HL-60 (cell line): Measurements from ENCODE around the gene BCAS4.

Experiments
- DNase-seq, 2 experiments: peaks; one replicate each; pipeline ENCODE4 v3.0.0-alpha.2; 2010 to 2020; ENCODE audit warnings: low read depth in 1 of 2, low spot score in 1 of 2
- H3K27ac ChIP-seq: fragments of 250-450 bp; sonication (Bioruptor Pico); replicated peaks from 2 replicates; pipeline ENCODE4 v1.5.1; 2020; ENCODE audit warnings: mild to moderate bottlenecking, moderate library complexity
- H3K27me3 ChIP-seq: fragments of 250-450 bp; sonication (Bioruptor Pico); 2 replicates; pipeline ENCODE4 v1.5.1; 2021; ENCODE audit warnings: mild to moderate bottlenecking, moderate library complexity; ENCODE audit not compliant: insufficient read depth, poor library complexity, severe bottlenecking
- H3K4me3 ChIP-seq: replicated peaks from 2 replicates; pipeline ENCODE4 v1.5.1; 2011; ENCODE audit warnings: mild to moderate bottlenecking, control low read depth, low read length; ENCODE audit not compliant: insufficient read depth
- CTCF ChIP-seq: IDR thresholded peaks from one replicate; pipeline ENCODE4 v1.5.1; 2011; ENCODE audit warnings: low read length, control low read depth, inconsistent platforms; ENCODE audit not compliant: insufficient read depth
- GABPA ChIP-seq: IDR thresholded peaks from 2 replicates; pipeline ENCODE4 v1.6.1; 2012; ENCODE audit warnings: low read depth
- POLR2AphosphoS5 ChIP-seq: IDR thresholded peaks from 2 replicates; pipeline ENCODE4 v1.6.1; 2012; ENCODE audit warnings: low read depth
- REST ChIP-seq: IDR thresholded peaks from 2 replicates; pipeline ENCODE4 v1.6.1; 2012; ENCODE audit warnings: low read depth; ENCODE audit not compliant: insufficient replicate concordance
- SPI1 ChIP-seq: IDR thresholded peaks from 2 replicates; pipeline ENCODE4 v1.6.1; 2012; ENCODE audit warnings: low read depth, mild to moderate bottlenecking, borderline replicate concordance
- long read RNA-seq: library from polyadenylated mRNA; unstranded; transcript quantifications from one replicate; pipeline ENCODE4 v2.0.0, GENCODE V29; 2020

The BCAS4 gene
- long read RNA-seq: 0 reads

- no peak for TF ChIP-seq REST
- TF ChIP-seq CTCF: peak; percentile 53
- no peak for TF ChIP-seq GABPA
- TF ChIP-seq POLR2AphosphoS5: no peak
- no peak for TF ChIP-seq SPI1
- peaks cover 8% of the 10 kb centered on the region for H3K27me3 ChIP-seq
- H3K27ac ChIP-seq: no peak within 1 kb of the TSS
- H3K4me3 ChIP-seq: peak within 1 kb of the TSS; percentile 52
- peak; percentile 43 to 50 for DNase-seq
Observed at GRCh38 chr20:50794846-50795634, at the start of gene BCAS4. Gene BCAS4 (plus strand): TSS chr20:50795061. CDS start chr20:50795084, 23 bp downstream.

- DNase-seq: no peak
- Histone ChIP-seq H3K4me3 (no peak overlapping the region), H3K27me3 (no peaks in the 10 kb centered on the region), H3K27ac (no peak overlapping the region)
- TF ChIP-seq POLR2AphosphoS5 (no peak), SPI1 (no peak), CTCF (no peak)
Observed at GRCh38 chr20:50745634-50746137, 49.2 kb upstream of the BCAS4 start.

GRCh38 chr20:50746138-50746940 is 48.5 kb upstream of the BCAS4 start:
- DNase-seq: no peak
- Histone ChIP-seq H3K27ac (no peak overlapping the region), H3K4me3 (no peak overlapping the region)

More at GRCh38 chr20:50746138-50746940, 48.5 kb upstream of the BCAS4 start:
- TF ChIP-seq POLR2AphosphoS5: no peak
- TF ChIP-seq REST: no peak
- TF ChIP-seq SPI1: no peak
- TF ChIP-seq GABPA: no peak
- TF ChIP-seq CTCF: no peak
- H3K27me3 ChIP-seq: no peaks in the 10 kb centered on the region
